ENCODE results near the gene FLAD1.

Gene FLAD1

GRCh38 chr1:154982897-154983648 is at the start of gene FLAD1:
Gene FLAD1, plus strand, starts transcription at chr1:154983344. Its CDS starts 351 bp downstream, at chr1:154983695.
- peak; percentile 94 for DNase-seq

DNA sequence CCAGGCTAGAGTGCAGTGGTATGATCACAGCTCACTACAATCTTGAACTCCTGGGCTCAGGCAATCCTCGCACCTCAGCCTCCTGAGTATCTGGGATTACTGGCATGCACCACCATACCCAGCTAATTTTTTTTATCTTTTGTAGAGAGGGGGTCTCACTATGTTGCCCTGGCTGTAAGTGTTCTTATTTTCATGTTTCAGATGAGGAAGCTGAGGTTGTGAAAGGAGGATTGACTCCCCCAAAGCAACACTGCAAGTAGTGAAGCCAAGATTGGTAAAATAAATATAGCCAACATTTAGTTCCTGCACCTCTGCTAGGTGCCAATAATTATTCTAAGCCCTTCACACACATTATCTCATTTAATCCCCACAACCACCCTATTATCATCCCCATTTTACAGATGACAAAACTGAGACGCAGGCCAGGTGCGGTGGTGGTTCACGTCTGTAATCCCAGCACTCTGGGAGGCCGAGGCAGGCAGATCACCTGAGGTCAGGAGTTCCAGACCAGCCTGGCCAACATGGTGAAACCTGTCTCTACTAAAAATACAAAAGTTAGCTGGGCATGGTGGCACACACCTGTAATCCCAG is 48.7 kb upstream of the FLAD1 start:
- DNase-seq: no peak

DNA sequence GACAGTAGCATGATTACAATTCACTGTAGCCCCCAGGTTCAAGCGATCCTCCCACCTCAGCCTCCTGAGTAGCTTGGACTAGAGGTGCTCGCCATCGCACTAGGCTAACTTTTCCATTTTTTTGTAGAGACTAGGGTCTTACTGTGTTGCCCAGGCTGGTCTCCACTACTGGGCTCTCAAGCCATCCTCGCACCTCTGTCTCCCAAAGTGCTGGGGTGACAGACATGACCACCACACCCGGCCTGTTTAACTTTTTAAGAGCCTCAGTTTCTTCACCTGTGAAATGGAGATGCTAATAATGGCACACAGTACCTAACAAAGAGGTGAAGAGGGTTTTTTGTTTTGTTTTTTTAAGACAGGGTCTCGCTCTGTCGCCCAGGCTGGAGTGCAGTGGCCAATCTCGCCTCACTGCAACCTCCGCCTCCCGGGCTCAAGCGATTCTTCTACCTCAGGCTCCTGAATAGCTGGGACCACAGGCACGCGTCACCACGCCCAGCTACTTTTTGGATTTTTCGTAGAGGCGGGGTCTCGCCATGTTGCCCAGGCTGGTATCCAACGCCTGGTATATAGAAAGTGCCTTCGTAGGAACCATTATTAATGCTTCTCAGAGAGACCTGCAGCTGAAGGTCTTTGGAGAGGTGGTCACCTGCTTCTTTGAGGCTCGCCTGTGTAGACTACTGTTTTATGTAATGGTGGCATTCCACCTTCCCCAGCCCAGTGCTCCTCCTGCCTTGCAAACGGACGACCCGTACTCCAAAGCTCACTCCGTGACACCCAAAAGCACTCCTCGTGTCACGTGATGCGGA is 47.2 kb upstream of the FLAD1 start:
- no peak for DNase-seq

- DNase-seq: peak; percentile 87
These were observed 46.5 kb upstream of the FLAD1 start, which contains the start of gene PMVK for GRCh38 chr1:154936555-154937084. Gene PMVK, minus strand, starts transcription at chr1:154936719. Its CDS starts 34 bp downstream, at chr1:154936685.

- peak; percentile 86 for DNase-seq
These were observed 45.8 kb upstream of the FLAD1 start for GRCh38 chr1:154937085-154937987.

GRCh38 chr1:154937988-154938386 is 45.2 kb upstream of the FLAD1 start:
- no peak for DNase-seq

DNA sequence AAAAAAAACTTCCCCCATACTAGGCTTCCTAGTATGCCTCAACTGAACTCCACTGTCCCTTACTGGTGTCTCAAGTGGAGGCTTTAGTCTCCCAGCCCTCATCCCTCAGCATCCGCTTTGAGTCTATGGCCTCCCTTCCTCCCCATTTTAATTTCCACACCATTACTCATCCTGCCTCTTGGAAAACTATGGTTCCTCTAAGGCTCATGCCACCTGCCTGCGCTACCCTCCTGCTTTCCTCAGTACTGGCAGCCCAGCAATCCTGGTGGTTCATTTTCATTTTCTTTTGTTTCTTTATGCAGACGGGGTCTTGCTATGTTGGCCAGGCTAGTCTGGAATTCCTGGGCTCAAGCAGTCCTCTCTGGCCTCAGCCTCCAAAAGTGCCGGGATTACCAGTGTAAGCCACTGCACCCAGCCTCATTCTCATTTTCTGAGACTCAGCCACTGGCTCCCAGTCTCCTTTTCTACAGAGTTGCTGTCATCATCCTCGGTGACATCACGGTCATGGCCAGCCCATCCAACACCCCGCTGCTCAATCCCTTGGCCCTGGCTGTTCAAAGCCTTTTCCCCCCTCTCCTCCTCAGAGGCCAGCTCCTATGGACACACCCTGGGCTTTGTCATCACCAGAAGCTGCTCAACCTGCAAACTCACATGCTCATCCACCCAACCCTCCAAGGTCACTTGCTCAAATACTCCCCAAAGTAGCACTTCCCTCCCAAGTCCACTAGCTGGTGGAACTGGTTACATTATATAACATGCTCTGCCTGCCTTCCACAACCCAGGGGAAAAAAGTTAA is 44.3 kb upstream of the FLAD1 start:
- no peak for DNase-seq

- DNase-seq: no peak
These were observed 43.0 kb upstream of the FLAD1 start for GRCh38 chr1:154940213-154940560.

DNA sequence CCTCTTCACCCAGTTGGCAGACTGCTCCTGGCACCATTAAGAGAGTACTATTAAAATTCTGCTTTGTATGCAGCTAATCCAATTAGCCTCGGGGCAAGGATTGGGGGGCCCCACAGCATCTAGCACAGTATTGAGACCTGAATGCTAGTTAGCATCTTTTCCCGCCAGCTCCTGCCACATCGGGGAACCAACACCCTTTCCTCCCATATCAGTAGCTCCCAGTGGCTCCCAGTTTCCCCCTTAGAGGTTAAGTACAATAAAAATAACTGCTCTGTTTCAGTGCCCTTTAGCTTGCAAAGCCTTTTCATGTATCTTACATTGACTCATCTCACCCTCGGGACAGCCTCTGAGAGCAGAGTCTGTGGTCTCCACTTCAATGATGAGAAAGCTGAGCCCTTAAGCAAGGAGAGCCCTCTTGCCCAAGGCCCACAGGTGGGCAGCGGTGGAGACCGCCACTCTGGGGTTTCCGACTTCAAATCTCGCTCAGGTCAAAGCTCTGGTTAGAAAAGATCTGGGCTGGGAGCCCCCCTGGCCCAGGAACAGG is 42.4 kb upstream of the FLAD1 start:
- no peak for DNase-seq

DNA sequence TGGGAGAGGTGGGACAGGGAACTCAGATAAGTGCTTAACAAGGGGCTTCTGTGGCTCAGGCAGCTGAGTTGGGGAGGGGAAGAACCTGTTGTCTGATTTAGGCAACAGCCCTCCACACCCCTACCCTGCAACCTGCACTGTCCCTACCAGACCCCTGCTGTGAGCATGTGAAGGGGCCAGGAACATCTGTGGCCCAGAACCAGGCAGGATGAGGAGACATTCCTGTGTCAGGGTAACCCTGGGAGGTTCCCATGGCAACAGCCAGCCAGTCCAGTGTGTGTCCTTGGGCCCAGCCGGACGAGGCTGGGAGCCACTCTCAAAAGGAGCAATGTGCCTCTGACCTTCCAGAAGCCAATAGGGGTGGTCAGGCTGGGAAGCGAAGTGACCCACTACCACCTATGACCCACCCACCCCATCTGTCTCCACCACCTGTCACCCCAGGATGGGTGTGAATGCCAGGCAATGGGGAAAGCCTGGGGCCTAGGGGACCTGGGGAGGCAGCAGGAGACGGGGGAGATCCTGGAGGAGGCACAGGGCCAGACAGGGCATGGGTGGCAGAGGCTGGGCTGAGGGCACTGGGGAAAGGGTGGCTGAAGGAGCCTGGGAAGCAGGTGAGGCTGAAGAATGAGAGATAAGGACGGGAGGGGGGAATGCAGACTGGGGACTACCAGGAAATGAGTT is 41.7 kb upstream of the FLAD1 start:
- no peak for DNase-seq

DNA sequence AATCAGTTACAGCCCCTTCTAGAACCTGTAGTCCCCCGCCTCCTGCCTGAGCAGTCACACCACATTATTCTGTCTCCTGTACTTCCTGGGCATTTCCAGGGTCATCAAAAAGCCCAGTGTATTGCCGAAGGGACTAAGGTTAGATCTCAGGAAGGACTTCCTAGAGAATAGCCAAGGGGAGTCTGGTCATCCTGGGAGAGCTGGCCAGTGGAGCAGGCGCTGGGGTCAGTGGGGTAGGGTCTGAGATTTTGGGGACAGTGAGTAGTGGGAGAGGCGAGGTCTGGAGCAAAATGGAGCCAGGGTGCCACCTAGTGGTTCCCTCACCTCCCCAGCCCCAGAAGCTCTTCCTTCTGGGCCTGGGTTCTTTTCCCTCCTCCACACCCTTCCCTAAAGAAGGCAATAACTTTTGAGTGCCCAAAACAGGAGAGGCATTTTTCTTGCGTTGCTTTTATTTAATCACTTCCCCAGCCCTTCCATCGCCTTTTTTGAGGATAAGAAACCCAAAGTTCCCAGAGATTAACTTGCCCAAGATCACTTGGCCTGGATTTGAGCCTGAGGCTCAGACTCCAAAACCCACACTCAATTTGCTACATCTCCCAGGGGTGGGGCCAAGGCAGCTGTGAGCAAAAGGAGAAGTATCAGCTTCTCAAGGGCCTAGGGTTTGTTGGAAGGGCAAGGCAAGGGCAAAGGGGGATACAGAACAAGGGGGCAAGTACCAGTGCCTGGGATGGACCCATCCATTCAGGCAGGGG is 39.3 kb upstream of the FLAD1 start:
- no peak for DNase-seq

GRCh38 chr1:154944401-154945159 is 38.6 kb upstream of the FLAD1 start:
- no peak for DNase-seq

DNA sequence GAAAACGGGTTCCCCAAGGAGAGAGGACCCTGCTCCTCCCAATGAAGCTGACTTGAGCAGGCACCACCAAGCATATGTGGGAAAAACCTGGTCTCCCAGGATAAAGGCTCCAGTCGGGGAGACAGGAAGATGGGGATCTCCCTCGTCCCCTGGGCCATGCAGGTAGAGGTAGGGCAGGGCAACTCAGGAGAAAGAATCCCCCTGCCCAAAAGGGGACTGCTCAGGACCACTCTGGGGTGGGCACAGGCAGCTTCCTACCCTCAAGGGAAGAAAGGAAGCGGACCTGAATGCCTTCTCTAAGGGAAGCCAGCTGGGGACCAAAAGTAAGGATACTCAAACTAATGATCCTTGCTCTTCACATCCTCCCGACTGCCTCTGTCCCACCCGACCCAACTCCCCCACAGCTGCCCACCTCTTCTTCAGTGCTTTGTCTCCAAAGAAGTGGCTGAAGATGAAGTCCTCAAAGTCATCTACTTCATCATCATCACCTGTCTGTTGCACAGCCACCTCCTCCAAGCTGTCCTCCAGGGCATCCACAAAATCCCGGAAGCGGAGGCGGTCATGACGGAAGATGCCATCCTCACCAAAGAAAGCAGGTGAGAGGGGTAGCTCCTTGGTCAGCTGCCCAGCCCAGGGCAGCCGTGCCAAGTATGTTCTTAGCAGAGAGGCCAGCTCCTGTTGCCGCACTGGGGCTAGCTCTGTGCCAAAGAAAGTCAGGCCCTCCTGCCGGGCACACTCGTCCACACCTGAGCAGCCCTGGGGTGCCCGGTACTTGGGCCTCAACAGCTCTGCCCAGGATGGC is 37.8 kb upstream of the FLAD1 start:
- DNase-seq: no peak

DNA sequence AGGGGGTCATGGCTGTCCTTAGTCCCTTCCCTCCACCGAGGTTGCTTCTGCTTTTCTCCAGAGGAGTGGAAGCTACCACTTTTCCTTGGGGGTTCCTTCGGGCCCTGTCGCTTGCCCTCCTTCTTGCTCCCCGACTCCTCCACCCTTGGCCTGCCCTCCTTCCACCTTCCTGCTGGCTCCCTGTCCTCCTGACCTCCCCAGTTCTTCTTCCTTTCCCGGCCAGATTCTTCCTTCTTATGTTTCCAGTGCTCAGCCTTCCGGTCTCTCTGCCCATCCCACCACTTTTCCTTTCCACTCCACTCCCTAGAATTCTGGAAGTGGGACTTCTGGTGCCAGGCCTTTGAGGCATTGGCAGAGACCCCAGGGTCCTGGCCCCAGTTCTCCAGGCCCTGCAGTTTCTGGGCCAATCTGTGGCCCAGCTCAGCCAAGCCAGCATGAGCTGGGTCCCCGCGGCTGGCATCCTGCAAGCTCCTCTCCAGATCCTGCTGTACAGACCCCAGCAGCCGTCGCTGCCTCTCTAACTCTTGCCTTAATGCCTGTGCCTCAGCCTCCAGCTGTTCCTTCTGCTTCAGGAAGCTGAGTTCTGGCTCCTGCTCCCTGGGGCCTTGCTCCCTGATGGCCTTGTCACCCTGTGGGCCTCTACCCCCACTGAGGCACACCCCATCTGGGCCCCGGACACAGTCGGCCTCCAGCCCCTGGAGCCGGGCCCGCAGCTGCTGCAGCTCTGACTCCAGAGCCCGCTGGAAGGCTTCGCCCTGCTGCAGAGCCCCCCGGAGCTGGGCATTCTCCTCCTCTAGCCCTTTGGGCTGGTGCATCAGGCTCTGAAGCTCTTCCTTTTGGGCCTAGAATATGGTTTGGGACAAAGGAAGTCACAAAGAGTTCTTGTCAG is 36.9 kb upstream of the FLAD1 start:
- DNase-seq: no peak

DNA sequence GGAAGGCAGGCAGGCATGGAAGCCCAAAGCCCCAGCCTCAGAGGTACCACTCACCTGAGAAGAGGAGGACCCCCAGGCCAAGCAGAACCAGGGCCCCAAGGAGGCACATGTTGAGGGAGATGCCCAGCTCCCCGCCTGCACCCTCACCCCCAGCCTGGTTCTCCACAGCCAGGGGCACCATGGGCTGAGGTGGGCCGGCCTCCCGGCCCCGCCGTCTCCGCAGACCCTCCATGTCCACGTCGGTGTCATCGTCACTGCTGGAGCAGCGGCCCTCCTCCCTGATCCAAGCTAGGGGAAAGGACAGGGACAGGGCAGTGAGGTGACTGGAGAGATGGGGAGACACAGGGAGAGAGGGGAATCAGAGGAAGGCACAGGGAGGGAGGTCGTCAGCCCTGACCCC is 35.1 kb upstream of the FLAD1 start:
- DNase-seq: no peak

GRCh38 chr1:154951901-154952657 is 31.1 kb upstream of the FLAD1 start:
- DNase-seq: no peak
